Measurements from ENCODE around the gene SDS.

Gene SDS

GRCh38 chr12:113400362-113400761 lies 3.3 kb downstream of the SDS start:
- Histone ChIP-seq H3K36me3 (ENCODE audit: control insufficient read depth, insufficient read depth, low read length) (no peaks in the 10 kb centered on the region), H3K4me3 (ENCODE audit: insufficient read depth, low read depth, low read length, poor library complexity, severe bottlenecking) (no peak overlapping the region), H3K27ac (ENCODE audit: insufficient read depth, low read length, poor library complexity, severe bottlenecking) (no peak overlapping the region), H3K27me3 (replicated peaks; ENCODE audit: control insufficient read depth, insufficient read depth, low read length, poor library complexity, severe bottlenecking) (peaks cover 2% of the 10 kb centered on the region), H3K9me3 (ENCODE audit: control insufficient read depth, low read length) (no peaks in the 10 kb centered on the region), H3K4me1 (ENCODE audit: control insufficient read depth, insufficient read depth, low read length, poor library complexity, severe bottlenecking) (no peaks in the 10 kb centered on the region)
- DNase-seq: no peak

GRCh38 chr12:113399490-113399889 lies 4.2 kb downstream of the SDS start:
- no peak overlapping the region for H3K27ac ChIP-seq (ENCODE audit: insufficient read depth, low read length, poor library complexity, severe bottlenecking)
- H3K9me3 ChIP-seq (ENCODE audit: control insufficient read depth, low read length): no peaks in the 10 kb centered on the region
- no peak overlapping the region for H3K4me3 ChIP-seq (ENCODE audit: insufficient read depth, low read depth, low read length, poor library complexity, severe bottlenecking)

DNA sequence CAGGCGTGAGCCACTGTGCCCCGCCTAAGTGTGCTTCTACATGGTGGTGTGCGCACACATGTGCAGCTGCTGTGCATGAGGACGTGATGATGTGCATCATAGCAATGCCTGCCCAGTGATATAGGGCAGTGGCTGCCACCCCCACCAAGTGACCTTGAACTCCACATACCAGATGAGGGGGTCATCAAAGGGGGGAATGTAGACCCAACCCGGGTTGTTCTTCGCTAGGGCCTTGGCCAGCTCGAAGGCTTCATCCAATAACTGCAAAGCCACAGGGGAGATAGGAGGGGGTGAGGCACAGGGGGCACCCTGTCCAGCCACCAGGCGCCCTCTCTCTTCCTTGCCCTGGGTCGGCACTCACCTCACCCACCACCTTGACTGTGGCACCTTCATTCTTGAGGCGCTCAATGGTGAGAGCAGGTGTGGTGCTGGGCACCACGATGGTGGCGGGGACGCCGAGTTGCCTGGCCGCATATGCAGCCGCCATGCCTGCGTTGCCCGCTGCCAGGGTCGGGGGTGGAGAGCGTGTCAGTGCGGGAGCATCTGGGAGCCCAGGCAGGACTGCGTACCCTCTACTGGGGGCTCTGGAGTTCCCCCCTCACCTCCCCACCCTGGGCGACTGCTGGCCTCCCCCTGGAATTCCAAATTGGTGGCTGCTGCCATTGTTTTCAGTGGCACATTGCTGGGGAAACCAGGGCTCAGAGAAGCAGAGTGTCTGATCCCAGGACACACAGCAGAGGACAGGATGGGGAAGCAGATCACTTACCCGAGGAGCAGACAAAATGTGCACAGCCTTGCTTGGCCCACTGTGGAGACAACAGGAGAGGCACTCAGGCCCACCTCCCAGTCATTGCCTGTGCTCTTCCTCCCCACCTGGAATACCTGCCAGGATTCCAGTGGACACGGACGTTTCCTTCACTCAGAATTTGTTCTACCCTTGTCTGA lies 5.1 kb downstream of the SDS start:
- Histone ChIP-seq H3K36me3 (ENCODE audit: control insufficient read depth, insufficient read depth, low read length) (no peaks in the 10 kb centered on the region), H3K27ac (ENCODE audit: insufficient read depth, low read length, poor library complexity, severe bottlenecking) (no peak overlapping the region), H3K9me3 (ENCODE audit: control insufficient read depth, low read length) (no peaks in the 10 kb centered on the region), H3K4me1 (ENCODE audit: control insufficient read depth, insufficient read depth, low read length, poor library complexity, severe bottlenecking) (no peaks in the 10 kb centered on the region), H3K4me3 (ENCODE audit: insufficient read depth, low read depth, low read length, poor library complexity, severe bottlenecking) (no peak overlapping the region), H3K27me3 (replicated peaks; ENCODE audit: control insufficient read depth, insufficient read depth, low read length, poor library complexity, severe bottlenecking) (peaks cover 2% of the 10 kb centered on the region)
- DNase-seq: no peak

More at GRCh38 chr12:113399490-113399889, 4.2 kb downstream of the SDS start:
- Histone ChIP-seq H3K4me1 (ENCODE audit: control insufficient read depth, insufficient read depth, low read length, poor library complexity, severe bottlenecking) (no peaks in the 10 kb centered on the region), H3K27me3 (replicated peaks; ENCODE audit: control insufficient read depth, insufficient read depth, low read length, poor library complexity, severe bottlenecking) (peaks cover 2% of the 10 kb centered on the region), H3K36me3 (ENCODE audit: control insufficient read depth, insufficient read depth, low read length) (no peaks in the 10 kb centered on the region)
- no peak for DNase-seq

- H3K27ac ChIP-seq (ENCODE audit: insufficient read depth, low read length, poor library complexity, severe bottlenecking): no peak overlapping the region
- H3K27me3 ChIP-seq (replicated peaks; ENCODE audit: control insufficient read depth, insufficient read depth, low read length, poor library complexity, severe bottlenecking): peaks cover 2% of the 10 kb centered on the region
- no peak for DNase-seq
- H3K9me3 ChIP-seq (ENCODE audit: control insufficient read depth, low read length): no peaks in the 10 kb centered on the region
- H3K4me3 ChIP-seq (ENCODE audit: insufficient read depth, low read depth, low read length, poor library complexity, severe bottlenecking): no peak overlapping the region
- no peaks in the 10 kb centered on the region for H3K36me3 ChIP-seq (ENCODE audit: control insufficient read depth, insufficient read depth, low read length)
- no peaks in the 10 kb centered on the region for H3K4me1 ChIP-seq (ENCODE audit: control insufficient read depth, insufficient read depth, low read length, poor library complexity, severe bottlenecking)
Observed at GRCh38 chr12:113397497-113398197, 6.0 kb downstream of the SDS start.

DNA sequence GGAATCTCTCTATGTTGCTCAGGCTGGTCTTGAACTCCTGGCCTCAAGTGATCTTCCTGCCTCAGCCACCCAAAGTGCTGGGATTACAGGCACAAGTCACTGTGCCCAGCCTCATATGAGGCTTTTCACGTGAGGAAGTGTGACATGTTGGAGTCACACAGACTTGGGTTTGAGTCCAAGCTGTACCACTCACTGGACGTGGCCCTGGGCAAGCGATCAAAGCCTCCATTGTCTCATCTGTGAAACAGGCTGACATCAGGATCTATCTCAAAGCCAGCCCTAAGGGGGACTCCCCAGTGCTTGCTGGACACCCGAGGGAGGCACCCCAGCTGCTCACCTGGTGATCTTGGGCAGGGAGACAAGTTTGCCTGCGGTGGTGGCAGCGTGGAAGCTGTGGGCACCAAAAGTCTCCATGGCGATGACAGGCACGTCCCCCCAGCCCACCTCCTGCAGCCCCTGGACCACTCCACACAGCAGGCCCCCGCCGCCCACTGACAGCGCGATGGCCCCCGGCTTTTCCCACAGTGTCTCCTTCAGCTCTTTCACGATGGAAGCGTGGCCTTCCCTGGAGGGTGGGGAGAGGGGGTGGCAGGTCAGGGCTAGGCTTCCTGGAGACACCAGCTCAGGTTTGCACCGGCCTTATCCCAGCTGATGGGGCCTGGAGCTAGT lies 6.7 kb downstream of the SDS start:
- Histone ChIP-seq H3K4me3 (ENCODE audit: insufficient read depth, low read depth, low read length, poor library complexity, severe bottlenecking) (no peak overlapping the region), H3K27me3 (replicated peaks; ENCODE audit: control insufficient read depth, insufficient read depth, low read length, poor library complexity, severe bottlenecking) (no peaks in the 10 kb centered on the region), H3K4me1 (ENCODE audit: control insufficient read depth, insufficient read depth, low read length, poor library complexity, severe bottlenecking) (no peaks in the 10 kb centered on the region), H3K36me3 (ENCODE audit: control insufficient read depth, insufficient read depth, low read length) (no peaks in the 10 kb centered on the region), H3K27ac (ENCODE audit: insufficient read depth, low read length, poor library complexity, severe bottlenecking) (no peak overlapping the region), H3K9me3 (ENCODE audit: control insufficient read depth, low read length) (no peaks in the 10 kb centered on the region)
- DNase-seq: no peak

DNA sequence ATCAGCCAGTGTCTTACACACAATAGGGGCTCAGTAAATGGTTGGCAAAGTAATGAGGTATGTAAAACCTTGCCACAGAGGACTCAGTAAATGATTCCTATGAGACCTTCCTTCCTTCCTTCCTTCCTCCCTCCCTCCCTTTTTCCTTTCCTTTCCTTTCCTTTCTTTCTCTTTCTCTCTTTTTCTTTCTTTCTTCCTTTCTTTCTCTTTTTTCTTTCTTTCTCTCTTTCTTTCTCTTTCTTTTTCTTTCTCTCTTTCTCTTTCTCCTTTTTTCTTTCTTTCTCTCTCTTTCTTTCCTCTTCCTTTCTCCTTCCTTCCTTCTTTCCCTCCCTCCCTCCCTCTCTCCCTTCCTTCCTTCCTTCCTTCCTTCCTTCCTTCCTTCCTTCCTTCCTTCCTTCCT lies 7.5 kb downstream of the SDS start:
- DNase-seq: no peak
- H3K27ac ChIP-seq (ENCODE audit: insufficient read depth, low read length, poor library complexity, severe bottlenecking): no peak overlapping the region
- H3K4me1 ChIP-seq (ENCODE audit: control insufficient read depth, insufficient read depth, low read length, poor library complexity, severe bottlenecking): no peaks in the 10 kb centered on the region
- H3K9me3 ChIP-seq (ENCODE audit: control insufficient read depth, low read length): no peaks in the 10 kb centered on the region
- no peaks in the 10 kb centered on the region for H3K36me3 ChIP-seq (ENCODE audit: control insufficient read depth, insufficient read depth, low read length)
- no peaks in the 10 kb centered on the region for H3K27me3 ChIP-seq (replicated peaks; ENCODE audit: control insufficient read depth, insufficient read depth, low read length, poor library complexity, severe bottlenecking)
- no peak overlapping the region for H3K4me3 ChIP-seq (ENCODE audit: insufficient read depth, low read depth, low read length, poor library complexity, severe bottlenecking)

- H3K27ac ChIP-seq (ENCODE audit: insufficient read depth, low read length, poor library complexity, severe bottlenecking): no peak overlapping the region
- no peak for DNase-seq
- peaks cover 6% of the 10 kb centered on the region for H3K36me3 ChIP-seq (ENCODE audit: control insufficient read depth, insufficient read depth, low read length)
- H3K9me3 ChIP-seq (ENCODE audit: control insufficient read depth, low read length): no peaks in the 10 kb centered on the region
- H3K27me3 ChIP-seq (replicated peaks; ENCODE audit: control insufficient read depth, insufficient read depth, low read length, poor library complexity, severe bottlenecking): no peaks in the 10 kb centered on the region
- H3K4me1 ChIP-seq (ENCODE audit: control insufficient read depth, insufficient read depth, low read length, poor library complexity, severe bottlenecking): no peaks in the 10 kb centered on the region
- no peak overlapping the region for H3K4me3 ChIP-seq (ENCODE audit: insufficient read depth, low read depth, low read length, poor library complexity, severe bottlenecking)
Observed at GRCh38 chr12:113395119-113395518, 8.6 kb downstream of the SDS start.

DNA sequence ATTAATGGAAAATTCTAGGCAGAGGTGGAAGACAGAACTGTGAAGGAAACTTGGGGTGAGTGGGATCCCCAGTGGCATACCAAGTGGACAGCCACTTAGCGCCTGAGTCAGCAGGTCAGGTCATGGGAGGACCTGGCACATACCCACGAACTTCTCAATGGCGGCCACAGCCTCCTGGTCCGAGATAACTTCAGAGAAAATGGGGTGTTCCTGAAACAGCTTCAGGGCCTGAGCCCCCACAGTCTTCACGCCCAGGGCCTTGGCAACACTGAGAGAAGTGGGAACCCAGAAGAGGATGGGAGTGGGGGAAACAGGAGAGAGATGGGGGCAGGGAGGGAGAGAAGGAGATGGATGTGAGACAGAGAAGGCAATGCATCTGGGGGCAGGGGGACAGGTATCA lies 9.9 kb downstream of the SDS start:
- H3K9me3 ChIP-seq (ENCODE audit: control insufficient read depth, low read length): no peaks in the 10 kb centered on the region
- no peaks in the 10 kb centered on the region for H3K4me1 ChIP-seq (ENCODE audit: control insufficient read depth, insufficient read depth, low read length, poor library complexity, severe bottlenecking)
- no peaks in the 10 kb centered on the region for H3K27me3 ChIP-seq (replicated peaks; ENCODE audit: control insufficient read depth, insufficient read depth, low read length, poor library complexity, severe bottlenecking)
- no peak for DNase-seq
- H3K27ac ChIP-seq (ENCODE audit: insufficient read depth, low read length, poor library complexity, severe bottlenecking): no peak overlapping the region
- peaks cover 9% of the 10 kb centered on the region for H3K36me3 ChIP-seq (ENCODE audit: control insufficient read depth, insufficient read depth, low read length)
- H3K4me3 ChIP-seq (ENCODE audit: insufficient read depth, low read depth, low read length, poor library complexity, severe bottlenecking): no peak overlapping the region

- H3K36me3 ChIP-seq (ENCODE audit: control insufficient read depth, insufficient read depth, low read length): peaks cover 15% of the 10 kb centered on the region
- no peaks in the 10 kb centered on the region for H3K27me3 ChIP-seq (replicated peaks; ENCODE audit: control insufficient read depth, insufficient read depth, low read length, poor library complexity, severe bottlenecking)
- H3K27ac ChIP-seq (ENCODE audit: insufficient read depth, low read length, poor library complexity, severe bottlenecking): no peak overlapping the region
- no peaks in the 10 kb centered on the region for H3K4me1 ChIP-seq (ENCODE audit: control insufficient read depth, insufficient read depth, low read length, poor library complexity, severe bottlenecking)
- H3K4me3 ChIP-seq (ENCODE audit: insufficient read depth, low read depth, low read length, poor library complexity, severe bottlenecking): no peak overlapping the region
- no peaks in the 10 kb centered on the region for H3K9me3 ChIP-seq (ENCODE audit: control insufficient read depth, low read length)
- DNase-seq: no peak
Observed at GRCh38 chr12:113392988-113393579, 10.6 kb downstream of the SDS start.
